Measurements from ENCODE around the gene AOAH.

Gene AOAH

GRCh38 chr7:36723951-36724664, at the start of gene AOAH:
Gene AOAH (minus strand): TSS chr7:36724494. CDS start chr7:36724148, 346 bp downstream.
- DNase-seq = peak; percentile 85

DNA sequence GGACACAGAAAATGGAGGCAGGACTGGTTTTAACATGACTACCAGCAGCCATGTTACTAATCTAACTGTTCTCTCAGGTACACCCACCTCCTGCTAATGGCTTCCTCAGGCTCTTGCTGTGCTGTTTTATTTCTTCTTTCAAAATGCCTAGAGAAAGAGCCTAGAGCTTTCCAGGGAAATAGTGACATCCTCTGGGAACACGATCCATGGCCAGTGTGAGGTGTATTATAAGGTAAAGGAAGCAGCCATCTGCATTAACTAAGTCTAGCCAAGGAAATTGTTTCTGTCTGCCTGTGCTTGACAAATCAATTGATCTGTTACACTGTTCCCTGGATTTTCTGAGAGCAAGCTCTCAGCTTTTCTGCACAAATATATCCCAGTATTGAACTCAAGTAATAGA, 42.2 kb upstream of the AOAH start:
- DNase-seq = no peak

DNA sequence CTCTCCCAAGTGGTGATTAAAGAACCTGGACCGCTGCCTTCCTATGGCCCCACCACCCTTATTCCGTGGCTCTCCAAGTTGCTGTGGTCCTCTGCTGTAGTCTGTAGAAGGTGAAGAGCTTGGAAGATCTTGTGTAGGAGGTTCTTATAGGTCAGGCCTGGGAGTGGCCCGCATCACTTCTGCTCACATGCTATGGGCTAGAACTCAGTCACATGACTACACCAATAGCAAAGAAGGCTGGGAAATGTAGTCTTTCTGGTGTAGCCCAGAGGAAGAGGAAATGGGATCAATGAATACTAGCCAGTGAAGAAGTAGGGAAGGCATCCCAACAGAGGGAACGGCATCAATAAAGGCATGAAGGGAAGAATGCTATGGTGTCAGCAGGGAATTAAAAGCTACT, 41.3 kb upstream of the AOAH start:
- DNase-seq = peak; percentile 31

DNA sequence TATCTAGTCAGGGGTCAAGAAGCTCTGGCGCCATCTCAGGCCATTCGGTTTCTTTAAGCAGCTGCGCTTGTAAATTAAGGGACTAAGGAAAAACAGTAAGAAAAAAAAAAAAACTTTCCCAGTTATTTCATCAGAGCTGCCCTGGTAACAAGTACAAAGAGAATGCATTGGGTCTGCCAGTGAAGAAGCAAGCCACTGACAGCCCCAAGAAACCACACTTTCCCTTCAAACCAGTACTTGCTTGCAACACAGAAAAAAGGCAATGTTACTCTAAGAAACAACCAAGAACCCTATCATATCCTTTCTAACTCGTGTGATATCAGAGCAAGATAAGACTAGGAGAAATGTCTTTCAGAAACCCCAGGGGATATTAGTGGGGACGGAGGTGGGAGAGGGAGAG, 40.6 kb upstream of the AOAH start:
- DNase-seq = no peak

DNA sequence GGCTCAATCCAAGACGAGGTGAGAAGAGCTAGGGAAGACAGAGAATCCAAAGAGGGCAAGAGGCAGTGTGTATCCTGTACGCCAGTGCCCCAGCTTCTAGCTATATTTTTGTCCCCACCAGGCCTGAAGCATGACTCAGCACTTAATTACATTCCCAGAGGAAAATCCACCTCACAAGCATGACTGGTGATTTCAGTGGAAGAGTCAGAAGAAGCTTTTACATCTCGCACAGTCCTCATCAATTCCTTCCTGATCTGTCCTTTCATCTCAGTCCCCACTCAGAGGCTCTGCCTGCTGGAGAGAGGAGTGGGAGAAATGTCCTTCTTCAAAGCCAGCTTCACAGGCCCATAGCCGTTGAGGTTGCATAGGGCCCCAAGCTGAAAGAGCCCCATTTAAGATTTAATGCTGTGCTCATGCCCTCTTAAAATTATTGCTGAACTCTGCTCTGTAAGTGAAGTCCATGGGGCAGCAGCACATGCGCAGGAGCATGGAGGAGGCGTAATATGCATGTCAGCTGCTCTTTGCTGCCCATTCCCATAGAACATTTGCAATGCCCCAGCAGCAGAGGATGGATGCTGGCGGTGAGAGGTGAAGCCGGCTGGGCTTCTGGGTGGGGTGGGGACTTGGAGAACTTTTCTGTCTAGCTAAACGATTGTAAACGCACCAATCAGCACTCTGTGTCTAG, 39.0 kb upstream of the AOAH start:
- DNase-seq = no peak

- DNase-seq = no peak
Measured at GRCh38 chr7:36762394-36762793, 38.1 kb upstream of the AOAH start.

DNA sequence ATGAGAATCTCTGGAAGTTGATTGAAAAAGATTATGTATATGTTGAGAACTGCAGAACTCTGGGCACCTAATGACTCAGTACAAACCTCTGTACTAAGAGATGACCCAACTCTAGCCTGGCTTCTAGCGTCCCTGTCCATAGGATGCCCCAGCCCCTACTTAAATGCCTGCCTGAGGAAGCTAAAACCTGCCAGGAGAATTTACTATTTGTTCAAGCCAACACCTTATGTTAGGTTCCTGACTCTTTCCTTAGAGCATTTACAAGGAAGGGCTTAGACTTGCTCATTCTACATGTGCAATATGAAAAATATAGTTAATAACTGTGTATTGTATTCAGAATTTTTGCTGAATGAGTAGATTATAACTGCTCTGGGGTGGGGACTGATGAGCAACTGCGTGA, 37.5 kb upstream of the AOAH start:
- no peak for DNase-seq

DNA sequence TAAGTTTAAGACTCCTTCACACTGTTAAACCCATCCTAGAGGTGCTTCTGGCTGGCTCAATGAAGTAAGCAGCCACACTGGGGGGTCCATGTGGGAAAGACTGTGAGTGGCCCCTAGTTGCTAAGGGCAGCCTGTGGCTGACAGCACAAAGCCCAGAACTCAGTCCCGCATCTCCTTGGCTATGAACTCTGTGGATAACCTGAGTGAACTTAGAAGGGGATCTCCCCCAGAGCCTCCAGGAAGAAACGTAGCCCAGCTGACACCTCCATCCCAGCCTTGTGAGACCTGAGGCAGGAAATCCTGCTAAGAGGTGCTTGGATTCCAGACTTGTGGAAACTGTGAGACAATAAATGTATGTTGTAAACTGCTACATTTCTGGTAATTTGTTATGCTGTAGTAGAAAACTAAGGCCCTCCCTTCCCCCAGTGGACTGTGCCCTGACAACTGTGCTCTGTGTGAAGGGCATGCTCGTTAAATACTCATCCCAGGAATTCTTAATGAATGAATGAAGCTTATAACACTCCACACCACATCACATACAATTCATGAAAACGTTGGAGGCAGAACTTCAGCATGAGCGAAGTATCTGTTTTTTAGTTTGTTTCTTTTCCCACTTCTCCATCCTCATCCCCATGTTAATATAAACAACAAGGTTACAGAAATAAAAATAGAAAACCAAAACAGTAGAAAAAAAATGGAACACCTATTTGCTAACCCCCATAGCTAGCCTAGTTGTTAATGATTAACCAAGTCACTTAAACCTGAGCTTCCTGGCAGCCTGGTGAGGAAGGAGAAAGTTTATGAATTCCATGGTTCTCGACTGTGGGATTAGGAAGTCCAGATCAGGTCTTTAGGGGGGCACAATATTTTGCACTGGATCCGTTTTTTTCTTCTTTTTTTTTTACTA, 36.8 kb upstream of the AOAH start:
- no peak for DNase-seq

GRCh38 chr7:36758879-36759278, 34.6 kb upstream of the AOAH start:
- DNase-seq = no peak

DNA sequence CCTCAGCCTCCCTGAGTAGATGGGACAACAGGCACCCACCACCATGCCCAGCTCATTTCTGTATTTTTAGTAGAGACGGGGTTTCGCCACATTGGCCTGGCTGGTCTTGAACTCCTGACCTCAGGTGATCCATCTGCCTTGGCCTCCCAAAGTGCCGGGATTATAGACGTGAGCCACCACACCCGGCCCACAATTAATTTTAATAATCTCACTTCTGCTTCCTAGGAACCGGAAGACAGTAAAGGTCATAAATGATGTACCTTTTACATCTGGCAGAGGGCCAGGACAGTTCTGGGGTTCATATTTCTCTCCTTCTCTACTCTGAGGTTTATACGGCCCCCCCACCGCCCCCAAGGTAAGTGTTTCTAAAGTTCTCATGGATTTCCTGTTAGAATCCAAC, 31.2 kb upstream of the AOAH start:
- DNase-seq = no peak

DNA sequence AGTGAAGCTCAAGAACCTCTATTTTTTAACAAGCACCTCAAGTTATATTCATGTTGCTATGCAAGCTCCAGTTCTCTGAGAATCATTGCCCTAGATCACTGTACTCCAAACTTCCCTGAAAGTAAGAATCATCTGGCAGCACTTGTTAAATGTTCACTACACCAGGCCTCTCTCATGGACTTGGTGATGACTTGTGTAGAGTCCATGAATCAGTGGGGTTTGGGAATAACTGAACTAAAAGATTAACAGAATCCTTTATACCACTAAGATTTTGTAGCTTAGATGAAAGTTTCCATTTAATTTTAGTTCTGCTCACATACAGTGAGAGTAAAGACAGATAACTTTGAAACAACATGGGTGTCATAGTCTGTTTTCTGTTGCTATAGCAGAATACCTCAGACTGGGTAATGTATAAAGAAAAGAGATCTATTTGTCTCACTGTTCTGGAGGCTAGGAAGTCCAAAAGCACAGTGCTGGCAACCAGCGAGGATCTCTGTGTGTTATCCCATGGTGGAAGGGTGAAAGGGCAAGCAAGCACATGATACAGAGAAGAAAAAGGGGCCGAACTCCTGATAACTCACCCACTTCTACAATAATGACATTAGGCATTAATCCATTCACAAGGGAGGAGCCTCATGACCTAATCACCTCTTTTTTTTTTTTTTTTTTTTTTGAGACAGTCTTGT, 27.9 kb upstream of the AOAH start:
- no peak for DNase-seq

DNA sequence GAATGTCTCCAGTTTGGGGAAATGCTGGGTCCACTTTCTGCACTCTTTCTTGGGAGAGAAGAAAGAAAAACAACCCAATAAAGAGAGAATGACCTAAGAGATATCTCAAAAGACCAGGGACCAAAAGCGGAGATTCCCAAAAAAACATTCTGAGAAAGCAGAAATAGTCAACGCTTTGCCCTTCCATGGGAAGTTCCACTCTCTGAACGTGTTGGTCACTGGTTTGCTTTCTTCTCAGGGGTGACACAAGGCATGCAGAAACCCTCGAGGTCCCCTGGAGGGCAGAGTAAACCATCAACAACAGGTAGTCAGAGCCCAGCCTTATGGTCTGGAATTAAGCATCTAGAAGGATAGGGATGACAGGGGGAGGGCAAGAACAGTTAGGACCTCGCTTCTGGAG, 26.2 kb upstream of the AOAH start:
- no peak for DNase-seq

DNA sequence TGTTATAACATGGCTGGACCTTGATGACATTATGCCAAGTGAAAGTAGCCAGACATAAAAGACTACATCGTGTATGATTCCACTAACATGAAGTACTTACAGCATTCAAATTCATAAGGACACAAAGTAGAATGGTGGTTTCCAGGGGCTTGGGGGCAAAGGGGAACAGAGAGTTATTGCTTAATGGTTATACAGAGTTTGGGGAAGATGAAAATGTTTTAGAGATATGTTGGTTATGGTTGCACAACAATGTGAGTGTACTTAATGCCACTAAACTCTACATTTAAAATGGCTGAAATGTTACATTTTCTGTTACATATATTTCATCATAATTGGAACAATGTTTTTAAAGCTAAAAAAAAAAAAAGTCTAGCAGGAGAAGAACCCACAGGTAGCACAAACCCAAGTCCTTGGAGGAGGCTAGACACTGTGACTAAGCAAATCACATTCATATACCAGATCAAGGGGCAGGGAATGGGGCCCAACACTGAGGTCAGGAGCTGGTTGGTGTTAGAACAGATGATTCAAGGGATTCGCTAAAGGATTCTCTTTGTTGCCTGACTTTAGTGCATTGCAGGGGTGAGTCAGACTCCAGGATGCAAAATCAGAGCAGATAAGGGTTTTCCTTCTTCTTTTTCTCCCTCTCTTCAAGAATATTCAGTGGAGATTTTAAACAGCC, 25.1 kb upstream of the AOAH start:
- DNase-seq = peak; percentile 36

DNA sequence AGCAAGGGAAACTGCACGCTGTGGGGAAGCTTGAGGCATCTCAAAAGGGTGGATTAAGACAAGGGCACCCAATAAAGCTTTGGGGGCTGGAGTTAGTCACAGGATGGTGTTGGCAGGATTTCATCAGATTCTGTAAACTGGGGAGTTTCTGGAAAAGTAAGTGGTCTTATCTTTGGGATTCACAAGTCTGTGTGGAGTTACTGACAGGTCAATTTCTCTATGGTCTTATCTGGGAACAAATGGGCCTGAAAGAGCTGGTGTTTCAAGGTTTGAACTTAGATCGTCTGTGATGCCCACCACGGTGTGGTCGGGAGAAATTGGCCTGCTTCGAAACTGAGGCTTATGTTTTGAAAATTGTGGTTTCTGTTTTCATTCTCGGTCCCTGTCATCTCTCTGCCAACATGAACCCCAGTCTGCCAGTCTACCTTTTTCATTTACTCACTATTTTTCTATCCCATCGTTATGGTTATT, 23.8 kb upstream of the AOAH start:
- DNase-seq = no peak

- DNase-seq = no peak
Measured at GRCh38 chr7:36747280-36748016, 23.2 kb upstream of the AOAH start.

DNA sequence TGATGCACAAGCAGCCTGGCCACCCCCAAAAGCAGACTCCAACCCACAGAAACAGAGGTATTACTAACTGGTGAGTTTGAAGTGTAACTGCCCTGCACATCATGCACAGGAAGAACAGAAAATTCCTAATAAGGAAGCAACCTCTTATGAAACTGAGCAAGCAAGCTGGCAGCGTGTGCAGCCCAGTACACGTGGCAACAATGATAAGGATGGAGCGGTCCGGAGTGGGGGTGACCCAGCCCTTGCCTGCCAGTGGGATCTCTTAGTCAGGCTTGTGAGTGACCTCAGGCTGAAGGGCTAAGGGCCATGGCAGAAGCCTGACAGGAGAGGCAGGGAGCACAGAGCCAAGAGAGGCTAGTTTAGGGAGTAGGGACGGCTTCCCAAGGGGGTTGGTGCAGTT, 22.1 kb upstream of the AOAH start:
- DNase-seq = peak; percentile 56

GRCh38 chr7:36742911-36743775, 18.8 kb upstream of the AOAH start:
- DNase-seq = peak; percentile 65

- DNase-seq = no peak
Measured at GRCh38 chr7:36741866-36742265, 17.6 kb upstream of the AOAH start.

- DNase-seq = no peak
Measured at GRCh38 chr7:36739351-36739750, 15.1 kb upstream of the AOAH start.

DNA sequence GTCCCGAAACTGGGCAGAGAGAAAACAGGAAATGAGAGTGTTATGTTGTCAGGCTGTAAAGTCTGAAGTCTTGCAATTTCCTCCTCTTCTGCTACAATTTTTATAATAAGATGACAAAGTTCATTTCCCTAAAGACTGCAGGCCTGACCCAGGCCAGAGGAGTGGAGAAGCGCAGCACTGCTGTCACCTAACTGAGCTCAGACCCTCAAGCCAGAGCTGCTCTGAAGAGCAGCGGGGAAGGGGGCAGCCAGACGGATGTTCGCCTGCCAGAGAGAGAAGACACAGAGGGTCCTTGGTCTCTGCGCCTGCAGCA, 12.6 kb upstream of the AOAH start:
- DNase-seq = peak; percentile 51

Data from CD4-positive, alpha-beta T cell treated with Interleukin-15 for 1 hour (primary cell).